GM12878 (cell line): ENCODE data around the gene ANAPC16. TPM values are rescaled to one million over a fixed set of nuclear protein-coding genes. Genes with fewer than 3 reads are reported as not detected.
A peak's percentile ranks its signal among the peaks of the same experiment; 100 is the strongest.

Experiments used
- ATF7 ChIP-seq: fragments of 450-650 bp; IDR thresholded peaks from 2 replicates; pipeline ENCODE4 v1.6.1; 2016; ENCODE audit warnings: low read depth, mild to moderate bottlenecking
- CEBPB ChIP-seq, 2 experiments: fragments of 150-350 bp in 1 of 2; IDR thresholded peaks; 2 replicates each; pipeline ENCODE4 v1.6.1; 2012 to 2014; ENCODE audit warnings: low read depth in 2 of 2, low read length in 2 of 2, borderline replicate concordance in 1 of 2, inconsistent platforms in 1 of 2
- CTCF ChIP-seq, 3 experiments: IDR thresholded peaks in 2 of 3; conservative IDR thresholded peaks in 1 of 3; 2 replicates each; pipeline ENCODE4 v1.5.1; 2011; ENCODE audit warnings: low read depth in 3 of 3, low read length in 3 of 3, mild to moderate bottlenecking in 3 of 3, control low read depth in 2 of 3, moderate library complexity in 2 of 3, inconsistent platforms in 1 of 3, mixed read lengths in 1 of 3; ENCODE audit not compliant: control insufficient read depth in 2 of 3, insufficient read depth in 1 of 3; ENCODE audit errors: extremely low read depth in 1 of 3
- CUX1 ChIP-seq: IDR thresholded peaks from 2 replicates; pipeline ENCODE4 v1.6.1; 2012; ENCODE audit warnings: improper control_type of control experiment, low read depth, low read length; ENCODE audit not compliant: insufficient replicate concordance
- E2F4 ChIP-seq: IDR thresholded peaks from 2 replicates; pipeline ENCODE4 v1.6.1; 2012; ENCODE audit warnings: low read depth, low read length, improper control_type of control experiment
- ESRRA ChIP-seq: IDR thresholded peaks from 2 replicates; pipeline ENCODE4 v1.6.1; 2012; ENCODE audit warnings: mild to moderate bottlenecking, low read length, improper control_type of control experiment
- HDGF ChIP-seq: fragments of 450-650 bp; IDR thresholded peaks from 2 replicates; pipeline ENCODE4 v1.6.1; 2016; ENCODE audit warnings: antibody characterized with exemption
- IKZF1 ChIP-seq: fragments of 450-650 bp; conservative IDR thresholded peaks from 2 replicates; pipeline ENCODE4 v1.6.1; 2017; ENCODE audit warnings: antibody characterized with exemption, mild to moderate bottlenecking
- IRF4 ChIP-seq: IDR thresholded peaks from 2 replicates; pipeline ENCODE4 v1.6.1; 2011; ENCODE audit warnings: low read depth, low read length
- KAT2A ChIP-seq: conservative IDR thresholded peaks from 2 replicates; pipeline ENCODE4 v1.6.1; 2011; ENCODE audit warnings: low read depth, low read length; ENCODE audit not compliant: control insufficient read depth
- MEF2B ChIP-seq: fragments of 450-650 bp; IDR thresholded peaks from 2 replicates; pipeline ENCODE4 v1.6.1; 2018; ENCODE audit warnings: mild to moderate bottlenecking, moderate library complexity; ENCODE audit not compliant: partially characterized antibody, poor library complexity, severe bottlenecking
- NFXL1 ChIP-seq: fragments of 450-650 bp; IDR thresholded peaks from 2 replicates; pipeline ENCODE4 v1.6.1; 2017; ENCODE audit warnings: antibody characterized with exemption, mild to moderate bottlenecking, borderline replicate concordance
- RFX5 ChIP-seq: IDR thresholded peaks from 2 replicates; pipeline ENCODE4 v1.6.1; 2011; ENCODE audit warnings: low read depth, low read length, improper control_type of control experiment
- SIX5 ChIP-seq: IDR thresholded peaks from 2 replicates; pipeline ENCODE4 v1.6.1; 2011; ENCODE audit warnings: mild to moderate bottlenecking, low read depth, low read length, moderate library complexity; ENCODE audit not compliant: severe bottlenecking
- SREBF1 ChIP-seq: IDR thresholded peaks from 2 replicates; pipeline ENCODE4 v1.6.1; 2012; ENCODE audit warnings: mild to moderate bottlenecking, low read length
- STAT1 ChIP-seq: fragments of 450-650 bp; conservative IDR thresholded peaks from 2 replicates; pipeline ENCODE4 v1.6.1; 2014; ENCODE audit warnings: antibody characterized with exemption, mild to moderate bottlenecking
- TBL1XR1 ChIP-seq: IDR thresholded peaks from 2 replicates; pipeline ENCODE4 v1.6.1; 2012; ENCODE audit warnings: low read depth, low read length, improper control_type of control experiment
- TCF7 ChIP-seq: IDR thresholded peaks from 2 replicates; pipeline ENCODE4 v1.6.1; 2014; ENCODE audit warnings: antibody characterized with exemption, borderline replicate concordance
- USF2 ChIP-seq: IDR thresholded peaks from 2 replicates; pipeline ENCODE4 v1.6.1; 2011; ENCODE audit warnings: low read depth, low read length, improper control_type of control experiment, borderline replicate concordance
- ZNF207 ChIP-seq: fragments of 450-650 bp; IDR thresholded peaks from 2 replicates; pipeline ENCODE4 v1.6.1; 2014; ENCODE audit warnings: antibody characterized with exemption, mild to moderate bottlenecking, borderline replicate concordance
- ZNF217 ChIP-seq: fragments of 450-650 bp; IDR thresholded peaks from 2 replicates; pipeline ENCODE4 v1.6.1; 2017; ENCODE audit warnings: antibody characterized with exemption, mild to moderate bottlenecking
- polyA plus RNA-seq, 11 experiments: library from polyadenylated mRNA; depleted of rRNA in 4 of 11; unstranded in 6 of 11; stranded (reverse) in 5 of 11; fragments of >200 nt; fragmentation: Nextera tagmentation in 4 of 11; fragmentation: Illumina TruSeq in 1 of 11; extraction: Ambion mirVana in 4 of 11; extraction: Trizol in 1 of 11; gene quantifications; 1 replicate in 1 of 11; 2 replicates in 10 of 11; pipeline versions ENCODE4 v1.2.1 to v1.2.3, GENCODE V29; 2011 to 2016; ENCODE audit warnings: inconsistent platforms in 2 of 11, missing spikeins in 2 of 11, low read depth in 1 of 11
- total RNA-seq, 4 experiments: library from RNA; depleted of rRNA in 3 of 4; stranded (reverse); fragments of >200 nt in 3 of 4; fragmentation: Illumina TruSeq in 1 of 4; extraction: Trizol in 1 of 4; gene quantifications; 2 replicates each; pipeline versions ENCODE4 v1.2.1 to v1.2.3, GENCODE V29; 2013 to 2021

The ANAPC16 gene
- total and polyA plus RNA-seq, 10 of the 15 experiments (the other 5 are each of a cell fraction or from before 2014, with no cell fraction given) = 66.9 to 208 (median 134) TPM

GRCh38 chr10:72272689-72273409 is 57.0 kb downstream of the ANAPC16 start (continued):
- no peak for TF ChIP-seq CUX1
- no peak for TF ChIP-seq SREBF1
- TF ChIP-seq ATF7 = no peak
- peak; percentile 18 for TF ChIP-seq MEF2B
- no peak for TF ChIP-seq ESRRA
- TF ChIP-seq TBL1XR1 = 0 out of 2 replicates have a peak, but pooled peaks have one; percentile 21
- TF ChIP-seq HDGF = no peak
- no peak for TF ChIP-seq SIX5
- TF ChIP-seq RFX5 = no peak
- TF ChIP-seq ZNF217 = peak; percentile 79; the same call in 1 of the 2 replicates
- TF ChIP-seq IKZF1 = peak; percentile 83
- TF ChIP-seq KAT2A = no peak
- no peak for TF ChIP-seq USF2
- TF ChIP-seq IRF4 = no peak
- TF ChIP-seq TCF7 = no peak
- TF ChIP-seq ZNF207 = no peak
- peak in 1 of 2 experiments; percentile 32; a peak in 1 of 4 replicates for TF ChIP-seq CEBPB (IDR thresholded peaks at IDR 0.05; ENCODE audit: borderline replicate concordance in 1 of 2, low read depth in 2 of 2, low read length in 2 of 2)
- no peak for TF ChIP-seq E2F4
- no peak for TF ChIP-seq NFXL1
- TF ChIP-seq CTCF (IDR thresholded peaks at IDR 0.05 in 2 of 3, conservative IDR thresholded peaks at IDR 0.05 in 1 of 3; ENCODE audit: control insufficient read depth in 2 of 3, extremely low read depth in 1 of 3, insufficient read depth in 1 of 3, low read depth in 3 of 3, low read length in 3 of 3) = no peak
- TF ChIP-seq STAT1 = no peak
